Lower leg skin (tissue), 3 donors: ENCODE results near the gene PTPRN2.

Experiments
- POLR2A ChIP-seq, 2 donors: fragments of 450-650 bp; IDR thresholded peaks; one replicate each; pipeline ENCODE4 v1.6.1; 2016 to 2017; ENCODE audit warnings: antibody characterized with exemption in 2 of 2, mild to moderate bottlenecking in 1 of 2, moderate library complexity in 1 of 2
- TF ChIP-seq, protein P1 (sequence below), 3 donors: fragments of 450-650 bp; IDR thresholded peaks; one replicate each; pipeline ENCODE4 v1.5.1; 2016; ENCODE audit warnings: antibody characterized with exemption in 3 of 3, mild to moderate bottlenecking in 3 of 3, moderate library complexity in 2 of 3

GRCh38 chr7:157966490-157966889, 621.1 kb downstream of the PTPRN2 start:
- TF ChIP-seq, protein P1, sequence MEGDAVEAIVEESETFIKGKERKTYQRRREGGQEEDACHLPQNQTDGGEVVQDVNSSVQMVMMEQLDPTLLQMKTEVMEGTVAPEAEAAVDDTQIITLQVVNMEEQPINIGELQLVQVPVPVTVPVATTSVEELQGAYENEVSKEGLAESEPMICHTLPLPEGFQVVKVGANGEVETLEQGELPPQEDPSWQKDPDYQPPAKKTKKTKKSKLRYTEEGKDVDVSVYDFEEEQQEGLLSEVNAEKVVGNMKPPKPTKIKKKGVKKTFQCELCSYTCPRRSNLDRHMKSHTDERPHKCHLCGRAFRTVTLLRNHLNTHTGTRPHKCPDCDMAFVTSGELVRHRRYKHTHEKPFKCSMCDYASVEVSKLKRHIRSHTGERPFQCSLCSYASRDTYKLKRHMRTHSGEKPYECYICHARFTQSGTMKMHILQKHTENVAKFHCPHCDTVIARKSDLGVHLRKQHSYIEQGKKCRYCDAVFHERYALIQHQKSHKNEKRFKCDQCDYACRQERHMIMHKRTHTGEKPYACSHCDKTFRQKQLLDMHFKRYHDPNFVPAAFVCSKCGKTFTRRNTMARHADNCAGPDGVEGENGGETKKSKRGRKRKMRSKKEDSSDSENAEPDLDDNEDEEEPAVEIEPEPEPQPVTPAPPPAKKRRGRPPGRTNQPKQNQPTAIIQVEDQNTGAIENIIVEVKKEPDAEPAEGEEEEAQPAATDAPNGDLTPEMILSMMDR (IDR thresholded peaks at IDR 0.05), result no peak
- no peak for TF ChIP-seq POLR2A (IDR thresholded peaks at IDR 0.05)
